Mucosa of stomach (tissue), 1 donor: ENCODE measurements around the gene SOX4.
A peak's percentile ranks its signal among the peaks of the same experiment; 100 is the strongest.

Experiments used
- H3K27me3 ChIP-seq: one replicate; pipeline ENCODE4 v1.7.0; 2013; ENCODE audit warnings: mild to moderate bottlenecking, low read length; ENCODE audit not compliant: control insufficient read depth, insufficient read depth
- H3K36me3 ChIP-seq: one replicate; pipeline ENCODE4 v1.7.0; 2013; ENCODE audit warnings: low read length; ENCODE audit not compliant: control insufficient read depth, insufficient read depth
- H3K4me1 ChIP-seq: one replicate; pipeline ENCODE4 v1.7.0; 2013; ENCODE audit warnings: mild to moderate bottlenecking, low read length; ENCODE audit not compliant: control insufficient read depth, insufficient read depth
- H3K4me3 ChIP-seq: one replicate; pipeline ENCODE4 v1.7.0; 2013; ENCODE audit warnings: low read length
- H3K9ac ChIP-seq: one replicate; pipeline ENCODE4 v1.7.0; 2013; ENCODE audit warnings: mild to moderate bottlenecking, low read length, moderate library complexity
- H3K9me3 ChIP-seq: one replicate; pipeline ENCODE4 v1.7.0; 2013; ENCODE audit warnings: mild to moderate bottlenecking, low read length, moderate library complexity; ENCODE audit not compliant: control insufficient read depth
- donor health status: Pancreatic carcinoma.

The SOX4 gene

GRCh38 chr6:21587179-21587960, 6.2 kb upstream of the SOX4 start:
- Histone ChIP-seq H3K9ac (peak overlapping the region; percentile 80), H3K27me3 (no peaks in the 10 kb centered on the region), H3K4me3 (peak overlapping the region; percentile 80), H3K9me3 (no peaks in the 10 kb centered on the region), H3K4me1 (peaks cover 4% of the 10 kb centered on the region), H3K36me3 (no peaks in the 10 kb centered on the region)

GRCh38 chr6:21587961-21588480, 5.5 kb upstream of the SOX4 start:
- no peaks in the 10 kb centered on the region for H3K9me3 ChIP-seq
- H3K36me3 ChIP-seq = no peaks in the 10 kb centered on the region
- no peaks in the 10 kb centered on the region for H3K27me3 ChIP-seq
- H3K4me3 ChIP-seq = peak overlapping the region; percentile 80
- peak overlapping the region; percentile 80 for H3K9ac ChIP-seq
- peaks cover 4% of the 10 kb centered on the region for H3K4me1 ChIP-seq

GRCh38 chr6:21588481-21589351, 4.8 kb upstream of the SOX4 start:
- Histone ChIP-seq H3K36me3 (no peaks in the 10 kb centered on the region), H3K27me3 (no peaks in the 10 kb centered on the region), H3K9ac (peak overlapping the region; percentile 80), H3K9me3 (no peaks in the 10 kb centered on the region), H3K4me3 (peak overlapping the region; percentile 80), H3K4me1 (peaks cover 4% of the 10 kb centered on the region)

GRCh38 chr6:21589352-21590345, 3.9 kb upstream of the SOX4 start:
- Histone ChIP-seq H3K9me3 (no peaks in the 10 kb centered on the region), H3K4me1 (peaks cover 4% of the 10 kb centered on the region), H3K9ac (peak overlapping the region; percentile 80), H3K36me3 (no peaks in the 10 kb centered on the region), H3K4me3 (peak overlapping the region; percentile 80), H3K27me3 (no peaks in the 10 kb centered on the region)

GRCh38 chr6:21590346-21590745, 3.2 kb upstream of the SOX4 start:
- Histone ChIP-seq H3K9me3 (no peaks in the 10 kb centered on the region), H3K4me1 (peaks cover 4% of the 10 kb centered on the region), H3K27me3 (no peaks in the 10 kb centered on the region), H3K36me3 (no peaks in the 10 kb centered on the region), H3K9ac (no peak overlapping the region), H3K4me3 (no peak overlapping the region)

- H3K9me3 ChIP-seq = no peaks in the 10 kb centered on the region
- H3K27me3 ChIP-seq = no peaks in the 10 kb centered on the region
- H3K4me3 ChIP-seq = no peak overlapping the region
- H3K9ac ChIP-seq = no peak overlapping the region
- H3K36me3 ChIP-seq = no peaks in the 10 kb centered on the region
- H3K4me1 ChIP-seq = peaks cover 4% of the 10 kb centered on the region
These were observed 2.1 kb upstream of the SOX4 start for GRCh38 chr6:21591446-21591845.

GRCh38 chr6:21592953-21593352, 598 bp upstream of the SOX4 start:
- Histone ChIP-seq H3K9ac (no peak overlapping the region), H3K27me3 (no peaks in the 10 kb centered on the region), H3K36me3 (no peaks in the 10 kb centered on the region), H3K9me3 (no peaks in the 10 kb centered on the region), H3K4me1 (peaks cover 8% of the 10 kb centered on the region), H3K4me3 (peak overlapping the region; percentile 77)

- Histone ChIP-seq H3K4me3 (peak overlapping the region; percentile 77), H3K9ac (peak overlapping the region; percentile 91), H3K4me1 (peaks cover 18% of the 10 kb centered on the region), H3K36me3 (no peaks in the 10 kb centered on the region), H3K27me3 (no peaks in the 10 kb centered on the region), H3K9me3 (no peaks in the 10 kb centered on the region)
These were observed 420 bp downstream of the SOX4 start for GRCh38 chr6:21593927-21594415.

- Histone ChIP-seq H3K9me3 (no peaks in the 10 kb centered on the region), H3K4me1 (peaks cover 17% of the 10 kb centered on the region), H3K27me3 (no peaks in the 10 kb centered on the region), H3K9ac (peak overlapping the region; percentile 91), H3K4me3 (peak overlapping the region; percentile 77), H3K36me3 (no peaks in the 10 kb centered on the region)
These were observed 1.1 kb downstream of the SOX4 start for GRCh38 chr6:21594416-21595281.

- Histone ChIP-seq H3K4me3 (peak overlapping the region; percentile 86), H3K9ac (peak overlapping the region; percentile 91), H3K9me3 (no peaks in the 10 kb centered on the region), H3K36me3 (no peaks in the 10 kb centered on the region), H3K4me1 (peaks cover 14% of the 10 kb centered on the region), H3K27me3 (no peaks in the 10 kb centered on the region)
These were observed 2.0 kb downstream of the SOX4 start for GRCh38 chr6:21595285-21596144.
